Activated CD4-positive, alpha-beta T cell treated with anti-CD3 and anti-CD28 coated beads, Interleukin-2, amount 10 ng/mL, durations not matched to agents 24 days and 14 days (primary cell): ENCODE results near the gene RPH3AL. TPM values are rescaled to one million over a fixed set of nuclear protein-coding genes. Genes with fewer than 3 reads are reported as not detected.

Experiments
- DNase-seq: peaks from one replicate; pipeline ENCODE4 v3.0.0; 2022
- H3K27ac Mint-ChIP-seq: one replicate; pipeline ENCODE4 v1.8.0; 2022; ENCODE audit warnings: mild to moderate bottlenecking, mixed read lengths
- H3K27me3 Mint-ChIP-seq: one replicate; pipeline ENCODE4 v1.8.0; 2022; ENCODE audit warnings: mixed read lengths
- H3K36me3 Mint-ChIP-seq: one replicate; pipeline ENCODE4 v1.8.0; 2022; ENCODE audit warnings: low read depth, mild to moderate bottlenecking, mixed read lengths
- H3K4me1 Mint-ChIP-seq: one replicate; pipeline ENCODE4 v1.8.0; 2021; ENCODE audit warnings: mixed read lengths
- H3K4me3 Mint-ChIP-seq: one replicate; pipeline ENCODE4 v1.8.0; 2022; ENCODE audit warnings: mild to moderate bottlenecking, moderate library complexity, mixed read lengths
- H3K9me3 Mint-ChIP-seq: one replicate; pipeline ENCODE4 v1.8.0; 2021; ENCODE audit warnings: mixed read lengths
- intact Hi-C: fragments of 100-400 bp; cut with micrococcal nuclease; formaldehyde crosslinking; loops from one replicate; pipeline ENCODE4 v1.15.1; 2023
- total RNA-seq: library from RNA; stranded (reverse); gene quantifications from 2 replicates; pipeline ENCODE4 v1.2.3, GENCODE V29; 2022

RPH3AL gene
- 2.5 and 3.7 TPM in 2 replicates for total RNA-seq

- Mint-ChIP-seq H3K9me3 (peaks cover 5% of the 10 kb centered on the region), H3K4me3 (no peak within 1 kb of the TSS), H3K4me1 (no peaks in the 10 kb centered on the region), H3K27ac (no peak within 1 kb of the TSS), H3K36me3 (peaks cover 5% of the 10 kb centered on the region), H3K27me3 (no peaks in the 10 kb centered on the region)
- intact Hi-C loops, result no loop called here
- DNase-seq, result no peak
Observed at GRCh38 chr17:352421-353212, at the start of gene RPH3AL. TSS of gene RPH3AL (minus strand) at chr17:352807. CDS start at chr17:327543, 25,264 bp downstream.

- intact Hi-C loops, result no loop called here
Observed at GRCh38 chr17:400257-400656, 47.6 kb upstream of the RPH3AL start.

GRCh38 chr17:396788-397187 lies 44.2 kb upstream of the RPH3AL start:
- intact Hi-C loops, result no loop called here
- Mint-ChIP-seq H3K9me3 (no peaks in the 10 kb centered on the region), H3K4me1 (peaks cover 4% of the 10 kb centered on the region), H3K27ac (no peak overlapping the region), H3K4me3 (no peak overlapping the region), H3K27me3 (no peaks in the 10 kb centered on the region), H3K36me3 (peaks cover 21% of the 10 kb centered on the region)
- DNase-seq, result no peak

More at GRCh38 chr17:400257-400656, 47.6 kb upstream of the RPH3AL start:
- H3K36me3 Mint-ChIP-seq, result peaks cover 31% of the 10 kb centered on the region
- DNase-seq, result no peak
- H3K9me3 Mint-ChIP-seq, result no peaks in the 10 kb centered on the region
- H3K27ac Mint-ChIP-seq, result no peak overlapping the region
- H3K4me1 Mint-ChIP-seq, result peaks cover 3% of the 10 kb centered on the region
- no peaks in the 10 kb centered on the region for H3K27me3 Mint-ChIP-seq
- no peak overlapping the region for H3K4me3 Mint-ChIP-seq

- Mint-ChIP-seq H3K4me3 (no peak overlapping the region), H3K27me3 (no peaks in the 10 kb centered on the region), H3K27ac (no peak overlapping the region), H3K4me1 (peaks cover 4% of the 10 kb centered on the region), H3K36me3 (peaks cover 17% of the 10 kb centered on the region), H3K9me3 (no peaks in the 10 kb centered on the region)
- intact Hi-C loops, result no loop called here
- no peak for DNase-seq
Observed at GRCh38 chr17:395974-396373, 43.4 kb upstream of the RPH3AL start.

GRCh38 chr17:395179-395578 lies 42.6 kb upstream of the RPH3AL start:
- intact Hi-C loops, result no loop called here

GRCh38 chr17:394718-395095 lies 42.1 kb upstream of the RPH3AL start:
- intact Hi-C loops, result no loop called here
- Mint-ChIP-seq H3K27ac (no peak overlapping the region), H3K4me3 (no peak overlapping the region), H3K36me3 (peaks cover 10% of the 10 kb centered on the region), H3K9me3 (no peaks in the 10 kb centered on the region), H3K27me3 (no peaks in the 10 kb centered on the region), H3K4me1 (peaks cover 4% of the 10 kb centered on the region)
- no peak for DNase-seq

More at GRCh38 chr17:395179-395578, 42.6 kb upstream of the RPH3AL start:
- H3K4me1 Mint-ChIP-seq, result peaks cover 4% of the 10 kb centered on the region
- H3K36me3 Mint-ChIP-seq, result peaks cover 11% of the 10 kb centered on the region
- H3K27ac Mint-ChIP-seq, result no peak overlapping the region
- no peaks in the 10 kb centered on the region for H3K27me3 Mint-ChIP-seq
- no peak for DNase-seq
- no peak overlapping the region for H3K4me3 Mint-ChIP-seq
- no peaks in the 10 kb centered on the region for H3K9me3 Mint-ChIP-seq

GRCh38 chr17:393806-394717 lies 41.5 kb upstream of the RPH3AL start:
- Mint-ChIP-seq H3K36me3 (peaks cover 8% of the 10 kb centered on the region), H3K4me3 (no peak overlapping the region), H3K27ac (no peak overlapping the region), H3K9me3 (no peaks in the 10 kb centered on the region), H3K27me3 (no peaks in the 10 kb centered on the region), H3K4me1 (peaks cover 4% of the 10 kb centered on the region)
- no peak for DNase-seq
- intact Hi-C loops, result no loop called here

- H3K27me3 Mint-ChIP-seq, result peaks cover 7% of the 10 kb centered on the region
- no peak overlapping the region for H3K27ac Mint-ChIP-seq
- peaks cover 4% of the 10 kb centered on the region for H3K4me1 Mint-ChIP-seq
- H3K4me3 Mint-ChIP-seq, result no peak overlapping the region
- no peaks in the 10 kb centered on the region for H3K9me3 Mint-ChIP-seq
- intact Hi-C loops, result no loop called here
- no peak for DNase-seq
- peaks cover 2% of the 10 kb centered on the region for H3K36me3 Mint-ChIP-seq
Observed at GRCh38 chr17:391850-392249, 39.2 kb upstream of the RPH3AL start.

- Mint-ChIP-seq H3K4me3 (no peak overlapping the region), H3K27me3 (peaks cover 13% of the 10 kb centered on the region), H3K4me1 (peaks cover 9% of the 10 kb centered on the region), H3K27ac (no peak overlapping the region), H3K9me3 (no peaks in the 10 kb centered on the region), H3K36me3 (no peaks in the 10 kb centered on the region)
- DNase-seq, result no peak
- intact Hi-C loops, result no loop called here
Observed at GRCh38 chr17:390025-390424, 37.4 kb upstream of the RPH3AL start.

- Mint-ChIP-seq H3K27me3 (peaks cover 28% of the 10 kb centered on the region), H3K36me3 (no peaks in the 10 kb centered on the region), H3K4me1 (peaks cover 10% of the 10 kb centered on the region), H3K4me3 (no peak overlapping the region), H3K27ac (no peak overlapping the region), H3K9me3 (no peaks in the 10 kb centered on the region)
- intact Hi-C loops, result no loop called here
- no peak for DNase-seq
Observed at GRCh38 chr17:388087-388486, 35.5 kb upstream of the RPH3AL start.

GRCh38 chr17:386141-386876 lies 33.7 kb upstream of the RPH3AL start:
- H3K36me3 Mint-ChIP-seq, result peaks cover 3% of the 10 kb centered on the region
- peak overlapping the region; percentile 81 for H3K4me3 Mint-ChIP-seq
- H3K9me3 Mint-ChIP-seq, result peaks cover 4% of the 10 kb centered on the region
- DNase-seq, result peak; percentile 90
- peaks cover 13% of the 10 kb centered on the region for H3K4me1 Mint-ChIP-seq
- H3K27me3 Mint-ChIP-seq, result peaks cover 35% of the 10 kb centered on the region
- no peak overlapping the region for H3K27ac Mint-ChIP-seq
- intact Hi-C loops, result loop anchor here (2.0 kb wide), 1 partner anchor 244 kb away; no protein-coding TSS in a partner anchor

- Mint-ChIP-seq H3K27me3 (peaks cover 35% of the 10 kb centered on the region), H3K9me3 (peaks cover 5% of the 10 kb centered on the region), H3K27ac (no peak overlapping the region), H3K4me3 (peak overlapping the region; percentile 81), H3K4me1 (peaks cover 13% of the 10 kb centered on the region), H3K36me3 (peaks cover 3% of the 10 kb centered on the region)
- DNase-seq, result no peak
- intact Hi-C loops, result loop anchor here (2.0 kb wide), 1 partner anchor 243 kb away; no protein-coding TSS in a partner anchor
Observed at GRCh38 chr17:385836-386140, 33.2 kb upstream of the RPH3AL start.

GRCh38 chr17:385178-385835 lies 32.7 kb upstream of the RPH3AL start:
- Mint-ChIP-seq H3K27me3 (peaks cover 35% of the 10 kb centered on the region), H3K4me3 (peak overlapping the region; percentile 73), H3K4me1 (peaks cover 13% of the 10 kb centered on the region), H3K27ac (no peak overlapping the region), H3K9me3 (peaks cover 5% of the 10 kb centered on the region), H3K36me3 (peaks cover 3% of the 10 kb centered on the region)
- intact Hi-C loops, result no loop called here
- DNase-seq, result peak; percentile 65
